ENCODE results near the gene OVOL1. TPM values are rescaled to one million over a fixed set of nuclear protein-coding genes. Genes with fewer than 3 reads are reported as not detected.

OVOL1 gene
- total and polyA plus RNA-seq, 2 of the 8 experiments (the other 6 are each of a cell fraction or from before 2014, with no cell fraction given) = 2.6 to 3.4 TPM

DNA sequence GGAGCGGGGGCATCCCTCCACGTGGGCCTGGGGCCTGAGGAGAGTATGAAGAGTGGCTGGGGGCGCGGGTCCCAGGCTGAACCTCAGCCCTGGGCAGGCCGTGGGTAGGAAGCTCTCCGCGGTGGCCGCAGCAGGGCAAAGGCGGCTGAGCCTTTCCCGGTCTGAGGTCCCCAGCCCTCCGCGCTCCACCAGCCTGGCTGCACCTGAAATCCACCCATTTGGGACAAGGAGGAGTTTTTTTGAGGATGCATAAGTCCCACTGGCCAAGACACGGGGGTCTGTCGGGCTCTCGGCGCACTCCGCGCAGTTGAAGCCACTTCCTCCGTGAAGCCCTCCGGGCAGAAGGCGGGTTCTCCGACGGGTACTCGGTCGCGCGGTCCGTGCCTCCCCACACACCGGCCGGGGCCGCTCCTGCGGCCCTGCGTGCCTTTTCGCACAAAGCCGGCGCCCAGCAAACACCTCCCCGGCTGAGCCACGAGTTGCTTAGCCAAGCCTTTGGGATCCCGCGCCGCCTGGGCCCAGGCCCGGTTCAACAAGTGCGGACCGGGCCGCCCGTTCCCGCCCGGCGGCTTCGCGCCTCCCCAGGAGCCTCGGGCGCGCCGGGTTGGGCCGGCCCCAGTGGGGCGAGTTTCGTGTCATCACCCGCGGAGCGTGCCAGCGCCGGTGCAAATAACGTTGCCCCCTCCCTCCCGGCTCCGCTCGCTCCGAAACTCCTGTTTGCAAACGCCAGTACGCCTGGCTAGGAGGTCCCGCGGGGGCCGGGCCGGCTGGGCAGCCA, 666 bp upstream of the OVOL1 start (continued):
- TF ChIP-seq CHD7 (IDR thresholded peaks at IDR 0.05; ENCODE audit: insufficient replicate concordance, low read length) (no peak), SRF (IDR thresholded peaks at IDR 0.05; ENCODE audit: low read depth, low read length) (no peak), CBX5 (IDR thresholded peaks at IDR 0.05; ENCODE audit: low read depth, low read length) (no peak), BCL11A (IDR thresholded peaks at IDR 0.05; ENCODE audit: low read depth in 2 of 2, low read length in 2 of 2) (no peak), POU5F1 (IDR thresholded peaks at IDR 0.05; ENCODE audit: low read depth, low read length) (no peak), BRCA1 (IDR thresholded peaks at IDR 0.05; ENCODE audit: low read depth, low read length) (no peak), USF2 (IDR thresholded peaks at IDR 0.05; ENCODE audit: low read length) (no peak), EZH2 (IDR thresholded peaks at IDR 0.05; ENCODE audit: low read depth, low read length, severe bottlenecking) (peak; percentile 76), MAFK (IDR thresholded peaks at IDR 0.05; ENCODE audit: low read depth, low read length) (no peak)
